NCI-H748 (cell line): Measurements from ENCODE around the gene ACIN1.

Source experiments
- DNase-seq: peaks from one replicate; lab custom pipeline; 2025; ENCODE audit not compliant: unreplicated experiment; lab: John Stamatoyannopoulos, UW

The ACIN1 gene

DNA sequence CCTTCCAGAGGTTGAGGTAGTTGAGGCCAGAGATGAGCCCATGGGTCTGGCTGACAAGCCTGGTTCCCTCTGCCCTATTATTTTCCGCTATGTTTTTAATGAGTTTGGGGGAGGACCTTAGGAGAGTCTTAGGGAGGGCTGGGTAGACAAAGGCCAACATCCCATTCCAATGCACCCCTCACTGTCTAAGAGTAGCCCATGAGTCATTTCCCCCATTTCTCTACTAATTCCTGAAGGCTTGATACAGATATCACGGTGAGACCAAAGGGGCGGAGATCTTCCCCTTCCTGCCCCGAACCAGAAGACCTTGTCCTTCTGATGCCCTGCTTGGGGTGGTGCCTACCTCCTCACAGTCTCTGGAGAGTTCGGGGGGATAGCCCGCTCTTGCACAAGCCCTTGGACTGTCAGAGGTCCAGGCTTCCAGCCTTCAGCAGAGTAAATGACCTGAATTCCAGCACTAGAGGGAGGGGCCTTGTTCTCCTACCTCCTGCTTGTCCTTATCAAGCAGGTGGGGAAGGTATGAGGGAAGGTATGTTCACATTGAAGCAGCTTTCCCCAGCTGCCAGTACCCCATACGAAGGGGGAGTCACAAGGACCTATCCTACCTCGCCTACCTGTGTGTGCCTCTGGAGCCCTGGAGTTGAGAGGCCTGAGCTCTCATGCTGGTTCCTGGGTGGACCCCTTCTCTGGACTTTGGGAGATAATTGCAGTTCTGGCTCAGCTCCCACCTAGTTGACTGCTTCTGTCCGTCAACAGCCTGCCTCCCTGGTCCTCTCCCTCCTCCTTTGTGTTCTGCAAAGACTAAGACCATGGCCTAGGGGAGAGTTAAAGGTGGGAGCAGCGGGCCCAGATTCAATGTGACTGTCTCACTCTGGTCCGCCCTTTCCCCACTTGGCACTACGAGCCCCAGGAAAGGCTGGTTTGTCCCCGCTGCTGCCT is 49.2 kb downstream of the ACIN1 start:
- DNase-seq: no peak

DNA sequence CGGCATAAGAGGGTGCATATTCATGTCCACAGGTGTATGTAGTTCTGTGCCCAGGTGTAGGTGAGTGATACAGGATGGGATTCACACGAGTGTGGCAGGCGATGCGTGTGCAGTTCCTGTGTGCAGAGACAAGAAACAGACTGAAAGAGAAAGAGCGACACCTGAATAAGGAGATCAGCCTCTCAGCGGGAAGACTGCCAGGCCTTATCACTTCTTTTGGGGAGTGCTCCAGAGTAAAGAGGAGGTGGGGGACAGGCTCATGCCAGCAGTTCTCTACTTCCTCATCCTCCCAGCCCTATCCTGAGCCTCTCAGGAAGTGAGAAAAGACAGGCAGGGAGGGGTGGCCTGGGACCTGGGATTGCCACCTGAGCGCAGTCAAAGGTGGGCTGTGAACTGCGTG is 50.1 kb downstream of the ACIN1 start:
- DNase-seq: no peak

DNA sequence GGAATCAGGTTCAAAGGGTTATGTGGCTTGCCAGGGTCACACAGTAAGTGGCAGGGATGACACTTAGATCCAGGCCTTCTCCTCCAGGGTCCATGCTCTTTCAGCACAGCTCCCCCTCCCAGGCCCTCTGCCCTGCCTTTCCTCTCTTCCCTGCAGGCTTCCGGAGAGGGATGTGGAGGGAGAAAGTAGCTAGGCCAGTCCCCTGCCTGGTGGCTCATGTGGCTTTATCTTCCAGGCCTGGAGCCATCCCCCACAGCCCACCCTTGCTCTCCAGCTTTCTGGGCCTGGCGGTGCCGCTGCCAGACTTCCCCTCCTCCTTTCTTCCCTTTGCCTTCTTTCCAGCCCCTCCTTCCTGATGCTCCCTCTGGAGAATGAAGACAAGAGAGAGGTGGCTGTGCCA is 51.2 kb downstream of the ACIN1 start:
- no peak for DNase-seq

- no peak for DNase-seq
Observed at GRCh38 chr14:23043145-23043544, 51.8 kb downstream of the ACIN1 start.

GRCh38 chr14:23042162-23042965 is 52.6 kb downstream of the ACIN1 start, which contains the start of gene PSMB11:
TSS of gene PSMB11 (plus strand) at chr14:23042212. CDS start at chr14:23042226, 14 bp downstream.
- DNase-seq: no peak

GRCh38 chr14:23041729-23042128 is 53.2 kb downstream of the ACIN1 start:
- DNase-seq: no peak

DNA sequence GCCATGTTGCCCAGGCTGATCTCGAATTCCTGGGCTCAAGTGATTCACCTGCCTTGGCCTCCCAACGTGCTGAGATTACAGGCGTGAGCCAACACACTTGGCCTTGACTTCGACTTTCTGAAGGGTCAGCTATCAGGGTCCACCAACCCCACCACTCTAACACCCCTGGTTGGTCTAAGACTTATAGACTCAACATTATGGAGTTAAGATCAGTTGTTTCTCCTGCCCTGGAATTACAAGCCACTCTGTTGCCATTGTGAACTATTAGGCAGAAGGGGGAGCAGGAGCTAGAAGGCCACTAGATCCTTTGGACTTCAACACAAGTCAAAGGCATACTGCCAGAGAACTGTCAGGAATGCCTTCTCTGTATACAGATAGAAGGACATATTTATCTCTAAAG is 54.8 kb downstream of the ACIN1 start:
- no peak for DNase-seq

GRCh38 chr14:23035303-23036144 is 59.4 kb downstream of the ACIN1 start:
- DNase-seq: no peak

DNA sequence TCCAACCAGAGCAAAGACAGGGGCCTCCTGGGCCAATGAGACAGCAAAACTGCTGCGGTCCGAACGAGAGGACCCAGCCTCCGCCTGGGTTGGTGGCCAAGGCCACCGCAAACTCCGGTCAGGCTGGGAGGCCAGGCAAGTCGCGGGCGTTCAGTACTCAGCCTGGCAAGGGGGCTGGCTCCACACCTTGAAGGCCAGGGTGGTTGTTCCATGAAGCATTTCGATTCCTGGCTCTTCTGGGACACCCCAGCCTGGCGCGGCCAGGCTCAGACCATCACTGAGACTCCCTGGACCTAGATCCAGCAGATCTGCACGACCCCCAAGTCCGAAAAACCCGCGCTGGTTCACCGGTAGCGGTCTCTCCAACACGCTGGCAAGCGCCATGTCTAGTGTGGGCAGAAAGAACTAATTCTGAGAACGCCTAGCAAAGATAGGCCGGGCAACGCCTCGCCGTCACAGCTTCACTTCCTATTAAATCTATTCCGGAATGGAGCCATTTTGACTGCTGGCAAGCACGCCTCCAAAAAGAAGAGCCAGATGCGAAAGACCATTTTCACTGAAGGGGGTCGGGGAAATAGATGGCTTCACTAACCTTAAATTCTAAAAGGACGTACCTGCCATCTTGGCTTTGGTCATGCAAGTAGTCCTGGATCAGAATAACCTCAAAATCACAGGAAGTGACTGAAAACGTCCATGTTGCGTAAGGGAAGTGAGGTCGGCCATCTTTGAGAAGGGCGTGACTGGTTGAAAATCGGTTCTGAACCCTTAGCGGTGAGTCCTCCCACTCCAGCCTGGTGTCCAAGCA is 60.2 kb downstream of the ACIN1 start, which contains the start of gene PSMB5:
Gene PSMB5, minus strand, starts transcription at position 403 of the 805 bp plus-strand sequence. Its CDS starts 19 bp downstream, at position 384.
- no peak for DNase-seq

- DNase-seq: no peak
Observed at GRCh38 chr14:23033801-23034497, 61.0 kb downstream of the ACIN1 start.

GRCh38 chr14:23033251-23033727 is 61.6 kb downstream of the ACIN1 start:
- DNase-seq: no peak

GRCh38 chr14:23030936-23031335 is 64.0 kb downstream of the ACIN1 start:
- DNase-seq: no peak

DNA sequence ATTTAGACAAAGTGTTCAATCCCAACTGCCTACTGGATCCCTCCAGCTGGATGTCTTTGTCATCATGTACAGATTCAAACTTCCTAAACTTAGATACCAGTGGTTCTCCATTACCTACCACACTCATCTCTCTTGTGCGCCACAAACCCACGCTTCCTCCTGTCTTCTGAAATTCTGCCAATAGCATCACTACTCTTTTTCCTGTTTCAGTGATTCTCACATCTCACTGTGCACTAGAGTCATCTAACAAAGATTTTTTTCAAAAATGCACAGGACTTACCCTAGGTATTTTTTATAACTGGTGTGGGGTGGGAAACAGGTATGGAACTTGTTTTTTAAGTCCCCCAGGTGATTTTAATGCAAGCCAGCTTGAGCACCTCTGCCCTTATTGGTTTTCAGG is 66.1 kb downstream of the ACIN1 start:
- DNase-seq: no peak

DNA sequence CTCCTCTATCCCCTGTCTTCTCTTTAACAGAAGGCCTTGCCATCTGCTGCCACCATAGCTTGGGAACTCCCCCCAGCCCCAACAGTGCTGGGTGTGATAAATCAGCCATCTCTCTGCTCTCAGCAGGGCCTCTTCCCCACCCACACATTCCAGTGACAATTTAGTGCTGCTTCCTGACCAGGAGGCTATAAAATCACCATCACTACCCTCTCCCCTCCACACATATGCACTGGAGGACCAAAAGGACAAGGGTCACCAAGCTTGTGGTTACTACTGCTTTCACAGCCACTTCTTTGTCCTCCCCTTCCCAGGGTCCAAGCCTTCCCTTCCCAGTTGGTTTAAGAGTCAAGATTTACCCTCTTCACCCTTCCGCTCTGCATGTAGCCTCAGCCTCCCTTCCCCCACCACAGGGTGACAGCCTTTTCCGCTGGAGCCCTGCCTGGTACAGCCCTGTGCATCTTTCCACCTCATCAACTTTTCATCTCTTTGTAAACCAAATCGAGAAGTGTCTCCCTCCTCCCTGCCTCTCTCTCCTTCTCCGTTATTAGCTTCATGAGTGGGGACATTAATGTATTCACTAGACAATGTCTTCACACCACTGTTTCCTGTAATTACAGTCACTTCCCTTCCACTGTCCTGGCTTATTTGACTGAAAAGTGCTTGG is 69.7 kb downstream of the ACIN1 start:
- DNase-seq: no peak

GRCh38 chr14:23024612-23025075 is 70.3 kb downstream of the ACIN1 start:
- no peak for DNase-seq

DNA sequence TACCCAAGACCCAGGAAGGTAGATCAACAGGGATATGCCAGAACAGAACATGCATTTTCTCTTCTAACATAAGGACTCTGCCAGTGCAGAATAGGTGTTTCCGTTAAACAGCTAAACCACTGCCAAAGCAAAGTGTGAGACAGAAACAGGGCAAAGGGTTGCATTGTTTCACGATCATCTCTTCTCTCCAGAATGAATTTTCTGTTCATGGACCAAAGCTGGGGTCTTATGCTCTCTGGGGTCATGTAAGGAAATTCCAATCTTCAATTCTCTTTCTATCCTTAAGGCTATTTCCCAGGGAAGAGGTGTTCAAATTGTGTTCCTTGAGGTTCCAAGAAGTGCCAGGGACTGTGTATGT is 71.2 kb downstream of the ACIN1 start:
- DNase-seq: no peak

DNA sequence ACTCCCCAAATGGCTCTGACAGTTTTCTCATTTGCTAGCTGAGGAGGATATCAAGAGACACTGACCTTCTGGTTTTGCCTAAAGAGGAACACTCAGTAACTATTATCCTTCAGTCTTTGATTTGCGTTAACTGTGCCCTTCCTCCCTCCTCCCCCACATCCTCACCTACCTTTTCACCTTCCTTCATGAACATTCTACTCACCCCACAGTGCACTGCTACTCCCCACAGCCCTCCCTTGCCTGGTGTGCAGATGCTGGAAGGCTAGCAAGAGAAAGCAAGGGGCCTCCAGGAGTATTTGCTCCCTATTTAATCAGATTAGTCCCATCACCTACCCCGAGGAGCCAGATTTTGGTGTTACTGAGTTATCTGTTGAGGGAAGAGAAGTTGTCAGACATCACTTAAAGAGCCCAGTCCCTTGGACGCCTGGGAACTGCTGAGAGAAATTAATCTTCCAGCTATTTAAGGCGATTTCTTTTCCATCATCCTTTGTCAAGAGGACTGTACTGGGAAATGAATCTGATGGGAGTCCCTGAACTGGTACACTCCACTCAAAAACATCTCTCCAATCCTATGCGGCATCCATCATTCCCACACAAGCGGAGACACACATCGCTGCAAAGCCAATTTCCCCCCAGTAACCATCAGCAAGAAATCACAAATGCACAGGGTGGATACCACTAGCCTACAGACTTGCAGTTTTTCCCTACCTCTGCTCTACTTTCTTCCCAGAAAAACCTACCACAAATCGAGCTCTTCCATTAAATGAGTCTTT is 71.7 kb downstream of the ACIN1 start:
- DNase-seq: no peak

DNA sequence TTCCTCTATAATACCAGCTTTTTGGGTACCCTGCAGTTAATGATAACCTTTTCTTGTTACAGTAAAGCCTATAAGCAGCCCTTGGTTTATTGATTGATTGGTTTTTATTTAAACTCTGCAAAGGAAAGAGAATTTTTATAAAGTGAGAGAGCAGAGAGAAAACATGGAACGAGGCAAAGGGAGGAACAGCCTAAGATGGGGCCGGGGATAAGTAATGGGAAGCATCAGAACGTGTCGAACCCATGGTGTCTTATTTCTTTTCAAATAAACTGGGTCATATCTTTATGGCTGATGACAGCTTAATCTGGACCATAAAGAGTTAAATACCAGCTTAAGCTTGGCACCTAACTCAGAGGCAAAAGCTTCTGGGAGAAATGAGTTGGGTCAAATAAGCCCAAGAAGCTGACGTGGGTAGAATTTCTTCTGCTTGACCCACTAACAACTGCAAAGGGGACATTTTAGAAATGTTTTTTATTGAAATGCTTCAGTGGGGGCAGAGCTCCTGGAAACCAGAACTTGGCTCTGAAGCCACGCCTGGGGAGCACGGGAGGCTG is 73.0 kb downstream of the ACIN1 start:
- DNase-seq: no peak
